HEK293T (cell line): ENCODE data around the gene FBLN2.

Experiments used
- CTCF ChIA-PET: fragments of 350-600 bp; formaldehyde crosslinking; extraction: SDS; loops from one replicate; lab custom pipeline; 2021; ENCODE audit warnings: antibody characterized with exemption, inconsistent platforms; lab: Yijun Ruan, JAX
- POLR2A ChIA-PET: fragments of 350-600 bp; formaldehyde crosslinking; extraction: SDS; loops from one replicate; lab custom pipeline; 2020; ENCODE audit warnings: antibody characterized with exemption, inconsistent platforms; lab: Yijun Ruan, JAX
- DNase-seq: peaks from one replicate; pipeline ENCODE4 v3.0.0; 2012; ENCODE audit warnings: mixed read lengths; ENCODE audit errors: extremely low spot score
- ARNT ChIP-seq: fragments of 450-650 bp; IDR thresholded peaks from 2 replicates; pipeline ENCODE4 v1.6.1; 2017; ENCODE audit warnings: mild to moderate bottlenecking
- BHLHE40 ChIP-seq: fragments of 450-650 bp; IDR thresholded peaks from 2 replicates; pipeline ENCODE4 v1.6.1; 2016; ENCODE audit warnings: mild to moderate bottlenecking, moderate library complexity, borderline replicate concordance
- CTBP1 ChIP-seq: fragments of 450-650 bp; IDR thresholded peaks from 2 replicates; pipeline ENCODE4 v1.6.1; 2016; ENCODE audit warnings: borderline replicate concordance
- ELF4 ChIP-seq: fragments of 450-650 bp; IDR thresholded peaks from 2 replicates; pipeline ENCODE4 v1.6.1; 2017; ENCODE audit warnings: antibody characterized with exemption
- FOXA1 ChIP-seq: fragments of 450-650 bp; IDR thresholded peaks from 2 replicates; pipeline ENCODE4 v1.6.1; 2016; ENCODE audit warnings: mild to moderate bottlenecking
- FOXK2 ChIP-seq: fragments of 450-650 bp; IDR thresholded peaks from 2 replicates; pipeline ENCODE4 v1.6.1; 2016; ENCODE audit warnings: mild to moderate bottlenecking
- FOXM1 ChIP-seq: fragments of 450-650 bp; IDR thresholded peaks from 2 replicates; pipeline ENCODE4 v1.6.1; 2017; ENCODE audit warnings: mild to moderate bottlenecking, borderline replicate concordance
- HDGF ChIP-seq: fragments of 450-650 bp; IDR thresholded peaks from 2 replicates; pipeline ENCODE4 v1.6.1; 2017; ENCODE audit warnings: antibody characterized with exemption, borderline replicate concordance
- L3MBTL2 ChIP-seq: fragments of 450-650 bp; conservative IDR thresholded peaks from 2 replicates; pipeline ENCODE4 v1.6.1; 2016; ENCODE audit warnings: mild to moderate bottlenecking
- LEF1 ChIP-seq: fragments of 450-650 bp; IDR thresholded peaks from 2 replicates; pipeline ENCODE4 v1.6.1; 2017; ENCODE audit warnings: mild to moderate bottlenecking, borderline replicate concordance
- NFRKB ChIP-seq: fragments of 450-650 bp; IDR thresholded peaks from 2 replicates; pipeline ENCODE4 v1.6.1; 2016; ENCODE audit warnings: mild to moderate bottlenecking, moderate library complexity
- PKNOX1 ChIP-seq: fragments of 450-650 bp; IDR thresholded peaks from 2 replicates; pipeline ENCODE4 v1.6.1; 2016
- SP1 ChIP-seq: fragments of 450-650 bp; IDR thresholded peaks from 2 replicates; pipeline ENCODE4 v1.6.1; 2017
- SUZ12 ChIP-seq: fragments of 450-650 bp; IDR thresholded peaks from 2 replicates; pipeline ENCODE4 v1.6.1; 2016; ENCODE audit warnings: mild to moderate bottlenecking
- TARDBP ChIP-seq: fragments of 450-650 bp; IDR thresholded peaks from 2 replicates; pipeline ENCODE4 v1.6.1; 2016
- ZNF384 ChIP-seq: fragments of 450-650 bp; IDR thresholded peaks from 2 replicates; pipeline ENCODE4 v1.6.1; 2016

FBLN2 gene

GRCh38 chr3:13569641-13570390 lies 20.9 kb downstream of the FBLN2 start:
- no peak for DNase-seq
- TF ChIP-seq FOXA1, result no peak
- TF ChIP-seq NFRKB, result no peak
- no peak for TF ChIP-seq ARNT
- no peak for TF ChIP-seq BHLHE40
- no peak for TF ChIP-seq FOXM1
- no peak for TF ChIP-seq L3MBTL2
- TF ChIP-seq ZNF384, result no peak
- no peak for TF ChIP-seq ELF4
- TF ChIP-seq SUZ12, result no peak
- TF ChIP-seq CTBP1, result no peak
- TF ChIP-seq PKNOX1, result no peak
- no peak for TF ChIP-seq SP1
- TF ChIP-seq LEF1, result no peak
- TF ChIP-seq TARDBP, result no peak
- CTCF ChIA-PET, result no interaction called here
- POLR2A ChIA-PET, result no interaction called here

GRCh38 chr3:13570391-13571194 lies 21.7 kb downstream of the FBLN2 start:
- no peak for DNase-seq
- ChIA-PET CTCF (no interaction called here), POLR2A (no interaction called here)
- TF ChIP-seq NFRKB (no peak), PKNOX1 (no peak), TARDBP (no peak), FOXA1 (no peak), BHLHE40 (no peak), L3MBTL2 (no peak), SP1 (no peak), ZNF384 (no peak), HDGF (no peak), FOXK2 (no peak), FOXM1 (no peak), CTBP1 (no peak), ELF4 (no peak), SUZ12 (no peak), LEF1 (no peak), ARNT (no peak)

- POLR2A ChIA-PET, result no interaction called here
- CTCF ChIA-PET, result no interaction called here
These were observed 22.3 kb downstream of the FBLN2 start for GRCh38 chr3:13571264-13571663.

GRCh38 chr3:13571831-13572750 lies 23.2 kb downstream of the FBLN2 start:
- ChIA-PET CTCF (interaction anchor here (0.6 kb wide), 1 partner anchor 57 kb away, joined by 3 read pairs; no protein-coding TSS in a partner anchor), POLR2A (no interaction called here)
- TF ChIP-seq FOXA1, result no peak
- no peak for TF ChIP-seq ELF4
- no peak for TF ChIP-seq FOXK2
- TF ChIP-seq HDGF, result no peak
- TF ChIP-seq BHLHE40, result no peak
- no peak for TF ChIP-seq CTBP1
- no peak for DNase-seq

More at GRCh38 chr3:13571264-13571663, 22.3 kb downstream of the FBLN2 start:
- TF ChIP-seq FOXK2, result no peak
- TF ChIP-seq SUZ12, result no peak
- no peak for DNase-seq

- ChIA-PET CTCF (interaction anchor here (0.6 kb wide), 1 partner anchor 58 kb away, joined by 3 read pairs; no protein-coding TSS in a partner anchor), POLR2A (no interaction called here)
- DNase-seq, result no peak
- TF ChIP-seq ARNT (no peak), NFRKB (no peak), ZNF384 (no peak), PKNOX1 (no peak), BHLHE40 (no peak), SP1 (no peak), FOXK2 (no peak), HDGF (no peak), LEF1 (no peak), SUZ12 (no peak), TARDBP (no peak), CTBP1 (no peak), FOXM1 (no peak), ELF4 (no peak), FOXA1 (no peak)
These were observed 24.1 kb downstream of the FBLN2 start for GRCh38 chr3:13572926-13573623.
